Immature natural killer cell (primary cell): ENCODE data around the gene POFUT2. TPM values are rescaled to one million over a fixed set of nuclear protein-coding genes. Genes with fewer than 3 reads are reported as not detected.
A peak's percentile ranks its signal among the peaks of the same experiment; 100 is the strongest.

Experiments used
- DNase-seq, 3 donors: peaks; one replicate each; pipeline ENCODE4 v3.0.0; 2022; ENCODE audit warnings: mixed read lengths in 1 of 3
- H3K27ac Mint-ChIP-seq, 6 donors: one replicate each; pipeline ENCODE4 v1.8.0; 2020; ENCODE audit warnings: mixed read lengths in 6 of 6, mild to moderate bottlenecking in 5 of 6, inconsistent platforms in 4 of 6, moderate library complexity in 3 of 6
- H3K27me3 Mint-ChIP-seq, 3 donors: one replicate each; pipeline ENCODE4 v1.8.0; 2020 to 2021; ENCODE audit warnings: low read depth in 3 of 3, mild to moderate bottlenecking in 3 of 3, mixed read lengths in 3 of 3, moderate library complexity in 3 of 3, inconsistent platforms in 1 of 3
- H3K36me3 Mint-ChIP-seq, 3 donors: one replicate each; pipeline ENCODE4 v1.8.0; 2020; ENCODE audit warnings: mixed read lengths in 3 of 3, inconsistent platforms in 2 of 3, mild to moderate bottlenecking in 2 of 3
- H3K4me1 Mint-ChIP-seq, 2 donors: one replicate each; pipeline ENCODE4 v1.8.0; 2020; ENCODE audit warnings: inconsistent platforms in 2 of 2, mild to moderate bottlenecking in 2 of 2, mixed read lengths in 2 of 2, moderate library complexity in 1 of 2
- H3K4me3 Mint-ChIP-seq, 5 donors: one replicate each; pipeline ENCODE4 v1.8.0; 2020; ENCODE audit warnings: mild to moderate bottlenecking in 5 of 5, mixed read lengths in 5 of 5, inconsistent platforms in 3 of 5, moderate library complexity in 3 of 5
- H3K9me3 Mint-ChIP-seq, 6 donors: one replicate each; pipeline ENCODE4 v1.8.0; 2020; ENCODE audit warnings: mild to moderate bottlenecking in 6 of 6, mixed read lengths in 6 of 6, inconsistent platforms in 4 of 6, moderate library complexity in 3 of 6
- polyA plus RNA-seq, 3 donors: library from polyadenylated mRNA; unstranded; fragments of 300-500 nt; fragmentation: Illumina TruSeq; gene quantifications; one replicate each; pipeline ENCODE4 v1.2.3, GENCODE V29; 2021

The POFUT2 gene
- polyA plus RNA-seq, 3 donors from 2014 or later = 1.1 to 5.2 (median 4.7) TPM

GRCh38 chr21:45266518-45267389 lies 20.9 kb downstream of the POFUT2 start:
- peaks cover 0 to 5% (median 0%) of the 10 kb centered on the region in 6 donors for H3K9me3 Mint-ChIP-seq
- peaks cover 4 to 7% (median 5%) of the 10 kb centered on the region in 3 donors for H3K27me3 Mint-ChIP-seq
- peak overlapping the region; percentile 83 to 94 (median 84) for H3K27ac Mint-ChIP-seq
- H3K36me3 Mint-ChIP-seq = peaks cover 14 to 27% (median 18%) of the 10 kb centered on the region in 3 donors
- DNase-seq = peak; percentile 88 to 91 (median 89)
- peak overlapping the region; percentile 46 to 69 (median 67) for H3K4me3 Mint-ChIP-seq
- peaks cover 38 to 44% of the 10 kb centered on the region in 2 donors for H3K4me1 Mint-ChIP-seq

GRCh38 chr21:45265721-45266517 lies 21.8 kb downstream of the POFUT2 start:
- Mint-ChIP-seq H3K27ac (peak overlapping the region; percentile 83 to 94 (median 84)), H3K4me1 (peaks cover 38 to 44% of the 10 kb centered on the region in 2 donors), H3K27me3 (peaks cover 5 to 7% (median 6%) of the 10 kb centered on the region in 3 donors), H3K9me3 (peaks cover 0 to 5% (median 0%) of the 10 kb centered on the region in 6 donors), H3K36me3 (peaks cover 14 to 27% (median 18%) of the 10 kb centered on the region in 3 donors), H3K4me3 (peak overlapping the region; percentile 46 to 69 (median 67))
- DNase-seq = no peak

GRCh38 chr21:45264912-45265515 lies 22.7 kb downstream of the POFUT2 start:
- peak overlapping the region in 3 of 5 donors; percentile 7 to 67 (median 36) for H3K4me3 Mint-ChIP-seq
- peaks cover 5 to 7% (median 6%) of the 10 kb centered on the region in 3 donors for H3K27me3 Mint-ChIP-seq
- DNase-seq = no peak
- H3K36me3 Mint-ChIP-seq = peaks cover 14 to 27% (median 18%) of the 10 kb centered on the region in 3 donors
- H3K27ac Mint-ChIP-seq = peak overlapping the region in 2 of 6 donors; percentile 40 to 94
- no peaks in the 10 kb centered on the region for H3K9me3 Mint-ChIP-seq
- H3K4me1 Mint-ChIP-seq = peaks cover 38 to 44% of the 10 kb centered on the region in 2 donors

- Mint-ChIP-seq H3K27ac (peak overlapping the region in 5 of 6 donors; percentile 16 to 45 (median 38)), H3K9me3 (no peaks in the 10 kb centered on the region), H3K4me3 (peak overlapping the region in 1 of 5 donors; percentile 36), H3K4me1 (peaks cover 38 to 44% of the 10 kb centered on the region in 2 donors), H3K27me3 (peaks cover 5 to 8% (median 6%) of the 10 kb centered on the region in 3 donors), H3K36me3 (peaks cover 13 to 21% (median 14%) of the 10 kb centered on the region in 3 donors)
- DNase-seq = no peak
Measured at GRCh38 chr21:45264146-45264911, 23.4 kb downstream of the POFUT2 start.

GRCh38 chr21:45263534-45263933 lies 24.2 kb downstream of the POFUT2 start:
- Mint-ChIP-seq H3K4me1 (peaks cover 39 to 44% of the 10 kb centered on the region in 2 donors), H3K27me3 (peaks cover 5 to 11% (median 6%) of the 10 kb centered on the region in 3 donors), H3K27ac (peak overlapping the region in 3 of 6 donors; percentile 38 to 45 (median 38)), H3K36me3 (peaks cover 13 to 21% (median 14%) of the 10 kb centered on the region in 3 donors), H3K4me3 (no peak overlapping the region), H3K9me3 (no peaks in the 10 kb centered on the region)
- no peak for DNase-seq

GRCh38 chr21:45262616-45263015 lies 25.1 kb downstream of the POFUT2 start:
- no peaks in the 10 kb centered on the region for H3K9me3 Mint-ChIP-seq
- H3K4me1 Mint-ChIP-seq = peaks cover 39 to 41% of the 10 kb centered on the region in 2 donors
- H3K27me3 Mint-ChIP-seq = peaks cover 5 to 13% (median 8%) of the 10 kb centered on the region in 3 donors
- DNase-seq = no peak
- peaks cover 12 to 19% (median 12%) of the 10 kb centered on the region in 3 donors for H3K36me3 Mint-ChIP-seq
- H3K4me3 Mint-ChIP-seq = no peak overlapping the region
- peak overlapping the region in 2 of 6 donors; percentile 27 to 59 for H3K27ac Mint-ChIP-seq

GRCh38 chr21:45262041-45262581 lies 25.6 kb downstream of the POFUT2 start:
- H3K4me3 Mint-ChIP-seq = no peak overlapping the region
- peaks cover 5 to 13% (median 8%) of the 10 kb centered on the region in 3 donors for H3K27me3 Mint-ChIP-seq
- H3K27ac Mint-ChIP-seq = peak overlapping the region in 2 of 6 donors; percentile 27 to 59
- H3K36me3 Mint-ChIP-seq = peaks cover 7 to 14% (median 10%) of the 10 kb centered on the region in 3 donors
- no peaks in the 10 kb centered on the region for H3K9me3 Mint-ChIP-seq
- no peak for DNase-seq
- H3K4me1 Mint-ChIP-seq = peaks cover 37 to 41% of the 10 kb centered on the region in 2 donors

- H3K4me1 Mint-ChIP-seq = peaks cover 31 to 38% of the 10 kb centered on the region in 2 donors
- H3K27me3 Mint-ChIP-seq = peaks cover 2 to 9% (median 6%) of the 10 kb centered on the region in 3 donors
- no peak overlapping the region for H3K4me3 Mint-ChIP-seq
- H3K9me3 Mint-ChIP-seq = no peaks in the 10 kb centered on the region
- H3K27ac Mint-ChIP-seq = no peak overlapping the region
- no peak for DNase-seq
- H3K36me3 Mint-ChIP-seq = peaks cover 0 to 10% (median 7%) of the 10 kb centered on the region in 3 donors
Measured at GRCh38 chr21:45261093-45261492, 26.6 kb downstream of the POFUT2 start.

GRCh38 chr21:45260191-45260825 lies 27.4 kb downstream of the POFUT2 start:
- peaks cover 0 to 10% (median 7%) of the 10 kb centered on the region in 3 donors for H3K36me3 Mint-ChIP-seq
- peaks cover 2 to 9% (median 6%) of the 10 kb centered on the region in 3 donors for H3K27me3 Mint-ChIP-seq
- peaks cover 28 to 36% of the 10 kb centered on the region in 2 donors for H3K4me1 Mint-ChIP-seq
- H3K27ac Mint-ChIP-seq = no peak overlapping the region
- no peak for DNase-seq
- no peak overlapping the region for H3K4me3 Mint-ChIP-seq
- H3K9me3 Mint-ChIP-seq = no peaks in the 10 kb centered on the region

- Mint-ChIP-seq H3K27ac (no peak overlapping the region), H3K4me1 (peaks cover 25 to 40% of the 10 kb centered on the region in 2 donors), H3K36me3 (peaks cover 0 to 10% (median 7%) of the 10 kb centered on the region in 3 donors), H3K27me3 (peaks cover 9 to 10% (median 9%) of the 10 kb centered on the region in 3 donors), H3K9me3 (no peaks in the 10 kb centered on the region), H3K4me3 (no peak overlapping the region)
- DNase-seq = no peak
Measured at GRCh38 chr21:45259206-45259840, 28.4 kb downstream of the POFUT2 start.

- H3K9me3 Mint-ChIP-seq = no peaks in the 10 kb centered on the region
- peaks cover 0 to 4% (median 2%) of the 10 kb centered on the region in 3 donors for H3K36me3 Mint-ChIP-seq
- peaks cover 9 to 11% (median 10%) of the 10 kb centered on the region in 3 donors for H3K27me3 Mint-ChIP-seq
- no peak overlapping the region for H3K27ac Mint-ChIP-seq
- no peak for DNase-seq
- peaks cover 21 to 32% of the 10 kb centered on the region in 2 donors for H3K4me1 Mint-ChIP-seq
- peak overlapping the region in 1 of 5 donors; percentile 9 for H3K4me3 Mint-ChIP-seq
Measured at GRCh38 chr21:45258466-45258865, 29.2 kb downstream of the POFUT2 start.
